ENCODE results near the gene MAMLD1. TPM values are rescaled to one million over a fixed set of nuclear protein-coding genes. Genes with fewer than 3 reads are reported as not detected.
A peak's percentile ranks its signal among the peaks of the same experiment; 100 is the strongest.

MAMLD1 gene
- polyA plus RNA-seq, 1 donor from 2014 or later: 0.80 TPM

DNA sequence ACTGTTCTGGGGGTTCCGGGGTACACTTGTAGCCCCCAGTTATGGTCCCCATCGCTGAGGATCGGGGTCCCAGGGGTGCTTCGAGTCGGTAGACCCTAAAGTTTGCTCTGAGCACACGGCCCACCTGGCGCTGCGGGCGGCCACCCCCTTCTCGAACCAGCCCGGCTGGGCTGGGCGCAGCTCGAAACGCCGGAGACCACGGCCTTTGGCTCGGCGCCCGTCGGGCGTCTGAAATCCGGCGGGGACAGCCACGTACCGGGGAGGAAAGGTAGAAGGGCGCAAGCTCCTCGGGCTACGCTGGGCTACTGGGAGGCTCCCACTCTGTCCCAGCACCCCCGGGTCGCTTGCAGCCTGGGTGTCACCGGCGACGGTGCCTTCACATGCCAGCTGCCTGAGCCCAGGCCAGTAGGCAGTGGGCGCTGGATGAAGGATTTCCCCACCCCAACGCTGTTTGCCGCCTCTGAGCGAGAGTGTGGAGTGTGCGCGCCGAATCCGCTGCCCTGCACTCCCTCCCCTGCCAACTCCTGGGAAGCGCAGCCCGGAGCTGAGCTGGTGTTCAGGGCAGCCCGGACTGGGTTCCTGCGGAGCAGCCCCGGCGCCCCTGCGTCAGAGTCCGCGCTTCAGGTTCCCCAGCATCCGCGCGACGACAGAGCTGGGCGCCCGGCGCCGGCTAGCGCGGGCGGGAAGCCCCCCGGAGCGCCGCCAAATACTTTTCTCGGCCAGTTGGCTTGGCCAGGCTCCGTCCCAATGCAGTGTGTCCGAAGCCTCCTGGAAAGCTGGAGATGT, 637 bp downstream of the MAMLD1 start:
- Mint-ChIP-seq H3K27me3 (peaks cover 4% of the 10 kb centered on the region), H3K36me3 (no peaks in the 10 kb centered on the region), H3K4me1 (peaks cover 0 to 11% (median 7%) of the 10 kb centered on the region in 3 donors), H3K9me3 (no peaks in the 10 kb centered on the region), H3K4me3 (peak overlapping the region; percentile 77 to 88 (median 80)), H3K27ac (no peak overlapping the region)

DNA sequence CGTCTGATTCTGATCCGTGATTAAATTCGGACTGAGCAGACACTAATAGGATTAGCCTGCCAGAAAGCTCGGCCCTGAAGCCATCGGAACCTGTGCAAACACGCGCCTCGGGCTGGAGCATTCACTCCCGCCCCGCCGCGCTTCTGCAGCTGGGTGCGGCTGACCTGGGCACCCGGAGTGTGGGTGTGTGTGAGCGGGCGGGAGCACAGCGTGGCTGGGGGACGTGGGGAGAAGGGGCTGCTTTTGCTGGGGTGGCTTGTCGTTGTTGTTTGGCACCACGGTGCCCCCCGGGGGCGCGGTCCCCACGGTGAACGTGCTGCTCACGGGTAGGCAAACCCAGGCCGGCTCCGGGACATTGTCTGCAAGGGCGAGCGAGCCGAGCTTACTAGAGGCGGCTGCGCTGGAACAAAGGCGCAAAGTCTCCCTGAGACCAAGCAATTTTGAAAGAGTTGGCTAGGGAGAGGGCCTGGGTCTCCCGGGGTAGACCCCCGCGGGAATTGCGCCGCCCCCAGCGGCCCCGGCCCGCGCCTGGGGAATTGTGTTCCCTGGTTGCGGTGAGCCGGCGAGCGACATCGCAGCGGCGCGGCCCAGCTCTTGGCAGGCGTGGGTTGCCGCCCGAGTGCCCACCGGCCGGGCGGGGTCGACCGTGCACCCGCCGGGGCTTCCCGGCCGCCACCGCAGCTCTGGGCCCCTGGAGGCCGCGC, 1.4 kb downstream of the MAMLD1 start:
- Mint-ChIP-seq H3K27me3 (peaks cover 4% of the 10 kb centered on the region), H3K9me3 (no peaks in the 10 kb centered on the region), H3K36me3 (no peaks in the 10 kb centered on the region), H3K4me1 (peaks cover 0 to 11% (median 7%) of the 10 kb centered on the region in 3 donors), H3K4me3 (peak overlapping the region; percentile 77 to 88 (median 80)), H3K27ac (no peak overlapping the region)

DNA sequence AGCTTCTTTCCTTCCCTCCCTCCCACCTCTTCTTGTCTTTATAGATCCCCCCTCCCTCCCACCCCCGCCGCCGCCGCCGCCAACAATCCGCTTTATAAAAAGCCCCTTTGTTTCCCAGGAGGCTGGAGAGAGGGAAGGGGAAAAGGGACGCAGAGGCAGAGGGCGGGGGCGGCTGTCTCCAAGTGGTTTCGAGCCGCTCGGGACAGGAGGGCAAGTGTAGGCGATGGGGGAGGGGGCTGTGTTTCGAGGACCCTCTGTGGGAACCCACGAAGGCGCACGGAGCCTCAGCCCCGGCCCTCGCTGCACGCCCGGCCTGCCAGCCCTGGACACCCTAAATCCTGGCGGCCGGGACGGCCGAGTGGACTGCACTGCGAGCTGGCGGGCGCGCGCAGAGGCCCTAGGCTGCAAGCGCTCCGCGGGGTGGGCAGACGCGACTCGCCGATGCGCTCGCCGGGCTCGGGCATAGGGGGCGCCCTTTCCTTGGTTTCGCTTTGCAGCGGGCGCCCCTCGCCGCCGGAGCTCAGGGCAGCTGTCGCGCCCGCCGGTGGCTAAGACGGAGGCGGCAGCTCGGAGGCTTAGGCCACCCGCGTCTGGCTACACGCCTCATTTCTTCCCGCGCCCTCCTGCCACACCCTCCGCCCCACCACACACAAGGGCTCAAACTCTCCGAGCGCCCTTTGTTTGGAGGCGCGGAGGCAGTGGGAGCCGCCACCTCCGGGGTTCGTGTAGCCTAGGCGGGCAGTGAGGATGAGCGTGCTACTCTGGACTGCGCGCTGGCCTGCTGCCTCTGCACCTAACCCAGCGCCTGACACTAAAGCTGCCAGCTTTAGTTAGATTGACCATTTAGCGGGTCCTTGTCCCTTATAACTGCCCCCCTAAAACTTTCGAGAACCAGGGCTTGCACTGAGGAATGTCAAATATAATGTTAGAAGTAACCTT, 2.2 kb downstream of the MAMLD1 start:
- no peaks in the 10 kb centered on the region for H3K9me3 Mint-ChIP-seq
- peak overlapping the region in 1 of 3 donors; percentile 52 for H3K27ac Mint-ChIP-seq

DNA sequence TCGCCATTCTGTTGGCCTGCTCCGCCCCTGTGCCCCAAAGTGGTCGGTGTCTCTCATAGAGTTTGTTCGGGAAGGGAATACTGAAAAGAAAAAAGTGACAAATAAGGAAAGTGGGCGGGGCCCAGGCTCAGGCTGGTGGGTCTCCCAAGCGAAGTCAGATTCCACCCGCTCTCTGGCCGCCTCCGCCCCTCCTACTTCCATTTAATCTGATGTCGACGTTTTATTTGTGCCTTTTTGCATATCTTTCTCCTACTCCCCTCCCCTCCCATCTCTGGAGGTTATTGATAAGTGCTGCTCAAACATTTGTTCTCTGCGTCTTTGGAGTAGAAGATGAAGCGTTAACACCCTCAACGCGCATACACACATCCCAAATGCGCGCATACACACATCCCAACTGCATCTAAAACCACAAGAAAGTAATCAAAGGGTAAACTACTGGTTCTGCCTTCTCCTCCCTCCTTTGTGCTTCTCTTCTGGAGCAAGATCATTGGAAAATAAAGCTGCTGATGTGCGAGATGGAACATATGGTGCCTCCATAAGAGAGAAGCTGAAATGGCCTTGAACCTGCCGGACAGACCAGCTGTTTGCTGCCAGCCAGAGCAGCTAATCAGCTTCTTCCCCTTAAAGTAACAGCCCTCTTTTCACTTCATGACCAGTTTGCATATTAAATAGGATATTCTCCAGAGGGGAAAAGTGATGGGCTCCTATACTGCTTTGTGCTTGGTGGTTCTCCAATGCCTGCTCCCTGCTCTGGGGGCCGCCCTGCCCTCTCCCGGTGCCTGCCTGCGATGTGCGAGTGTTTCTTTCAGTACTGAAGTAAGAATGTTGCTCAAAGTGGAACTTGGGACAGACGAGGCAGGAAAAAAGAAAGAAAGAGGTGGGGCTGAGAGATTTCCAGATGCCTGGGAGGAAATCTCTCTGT, 3.1 kb downstream of the MAMLD1 start:
- Mint-ChIP-seq H3K4me3 (peak overlapping the region; percentile 69 to 93 (median 86)), H3K27ac (peak overlapping the region in 2 of 3 donors; percentile 8 to 52), H3K27me3 (peaks cover 2% of the 10 kb centered on the region), H3K4me1 (peaks cover 0 to 11% (median 7%) of the 10 kb centered on the region in 3 donors), H3K9me3 (no peaks in the 10 kb centered on the region), H3K36me3 (no peaks in the 10 kb centered on the region)

More for the DNA sequence above, 2.2 kb downstream of the MAMLD1 start:
- peaks cover 0 to 11% (median 7%) of the 10 kb centered on the region in 3 donors for H3K4me1 Mint-ChIP-seq
- H3K4me3 Mint-ChIP-seq: peak overlapping the region; percentile 69 to 93 (median 86)
- H3K36me3 Mint-ChIP-seq: no peaks in the 10 kb centered on the region
- peaks cover 4% of the 10 kb centered on the region for H3K27me3 Mint-ChIP-seq

DNA sequence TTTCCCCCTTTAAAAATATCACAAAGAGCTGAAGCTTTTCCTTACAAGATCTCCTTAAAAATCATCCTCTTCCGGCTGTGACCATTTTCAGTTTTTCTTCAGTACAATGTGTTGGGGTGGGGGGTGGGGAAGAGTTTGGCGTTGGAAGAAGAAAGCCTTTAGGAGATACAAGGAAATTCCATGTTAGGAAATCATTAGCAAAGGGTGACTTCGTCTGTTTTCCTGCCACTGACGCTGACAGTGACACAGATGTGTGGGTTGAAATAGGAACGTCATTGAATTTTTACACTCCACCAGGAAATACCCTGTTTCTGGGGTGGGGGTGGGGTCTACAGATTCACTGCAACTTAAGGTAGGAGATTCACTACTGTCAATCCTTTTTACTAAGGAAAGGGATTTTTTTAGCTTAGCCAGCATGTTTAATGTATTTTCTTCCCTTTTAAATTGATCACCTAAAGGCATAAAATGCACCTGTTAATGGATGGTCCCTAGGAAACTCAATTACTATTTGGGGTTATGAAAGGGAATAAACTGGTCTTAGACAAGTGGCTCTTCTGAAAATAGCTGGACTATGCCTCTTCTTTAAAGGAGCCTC, 3.9 kb downstream of the MAMLD1 start:
- Mint-ChIP-seq H3K4me1 (peaks cover 0 to 9% (median 7%) of the 10 kb centered on the region in 3 donors), H3K27ac (peak overlapping the region in 1 of 3 donors; percentile 8), H3K4me3 (peak overlapping the region in 2 of 4 donors; percentile 69 to 90), H3K27me3 (no peaks in the 10 kb centered on the region), H3K36me3 (no peaks in the 10 kb centered on the region), H3K9me3 (no peaks in the 10 kb centered on the region)

DNA sequence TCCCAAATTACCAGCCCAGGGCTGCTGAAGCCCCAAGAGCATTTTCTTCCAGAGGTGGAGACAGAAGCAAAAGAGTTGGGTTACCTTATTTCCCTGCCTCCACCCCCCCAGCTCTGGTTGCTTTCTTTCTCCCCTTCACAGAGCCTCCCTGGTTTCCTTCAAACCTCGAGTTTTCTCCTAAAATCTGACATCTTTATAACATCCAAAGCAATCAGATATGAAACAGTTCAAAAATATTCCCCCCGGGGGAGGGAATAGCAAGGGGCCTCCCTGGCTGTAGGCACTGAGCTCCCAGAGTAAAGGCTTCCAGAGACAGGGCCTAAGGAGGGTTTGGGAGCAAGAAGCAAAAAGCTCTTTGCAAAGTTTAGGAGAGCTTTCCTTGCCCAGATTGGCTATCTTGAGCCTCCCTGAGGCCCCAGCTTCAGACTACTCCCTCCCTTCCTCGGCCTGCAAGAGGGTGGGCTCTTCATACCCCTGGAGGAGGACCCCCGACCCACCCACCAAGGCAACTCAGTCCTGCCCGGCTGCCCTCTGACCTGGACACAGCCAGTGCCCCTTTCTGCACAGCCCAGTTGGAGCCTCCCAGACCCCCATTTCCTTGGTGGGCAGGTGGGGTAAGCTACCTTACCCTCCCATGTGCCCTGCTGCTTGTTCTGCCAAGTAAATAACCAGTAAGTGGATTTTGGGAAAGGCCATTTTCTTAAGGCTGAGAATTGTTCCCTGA, 7.6 kb downstream of the MAMLD1 start:
- H3K4me1 Mint-ChIP-seq: peaks cover 0 to 9% (median 7%) of the 10 kb centered on the region in 3 donors
- H3K27me3 Mint-ChIP-seq: no peaks in the 10 kb centered on the region
- H3K27ac Mint-ChIP-seq: no peak overlapping the region
- no peaks in the 10 kb centered on the region for H3K9me3 Mint-ChIP-seq
- no peak overlapping the region for H3K4me3 Mint-ChIP-seq
- no peaks in the 10 kb centered on the region for H3K36me3 Mint-ChIP-seq

DNA sequence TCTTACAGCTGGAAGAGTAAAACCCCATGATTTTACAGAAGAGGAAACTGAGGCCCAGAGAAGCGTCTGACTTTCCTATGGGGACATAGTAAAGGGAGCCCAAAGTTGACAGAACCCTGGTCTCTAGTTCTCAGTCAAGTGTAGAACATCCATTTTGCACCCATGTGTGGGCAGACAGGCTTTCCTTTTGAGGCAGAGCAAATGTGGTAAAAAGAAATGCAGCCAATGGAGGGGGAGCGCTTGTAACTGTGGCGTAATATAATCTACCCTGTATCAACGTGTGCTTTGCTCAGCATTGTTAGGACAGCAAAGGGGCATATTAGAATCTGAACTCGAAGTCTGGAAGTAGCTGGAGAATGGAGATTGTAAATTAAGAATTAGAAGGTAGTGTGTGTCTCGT, 8.8 kb downstream of the MAMLD1 start:
- Mint-ChIP-seq H3K4me3 (no peak overlapping the region), H3K27ac (peak overlapping the region in 1 of 3 donors; percentile 28), H3K36me3 (no peaks in the 10 kb centered on the region), H3K9me3 (no peaks in the 10 kb centered on the region), H3K27me3 (no peaks in the 10 kb centered on the region), H3K4me1 (peaks cover 0 to under 1% (median 0%) of the 10 kb centered on the region in 3 donors)

DNA sequence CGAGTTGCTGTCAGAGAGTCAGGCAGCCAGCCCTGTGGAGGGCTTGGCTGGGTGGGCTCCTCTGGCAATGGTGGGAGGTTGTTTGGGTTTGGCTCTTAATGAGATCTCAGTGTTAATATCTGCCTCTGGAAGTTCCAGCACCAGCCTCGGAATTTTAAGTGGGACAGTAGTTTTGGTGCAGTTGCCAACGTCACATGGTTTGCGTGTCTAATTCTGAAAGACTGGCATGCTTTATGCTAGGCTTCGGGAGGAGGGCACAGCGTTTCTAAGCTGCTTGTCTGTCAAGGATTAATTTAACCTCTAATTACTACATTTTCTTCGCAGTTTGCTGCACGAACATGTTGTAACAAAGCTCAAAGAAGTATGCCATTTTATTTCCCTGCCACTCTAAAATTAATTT, 9.2 kb downstream of the MAMLD1 start:
- Mint-ChIP-seq H3K36me3 (no peaks in the 10 kb centered on the region), H3K4me1 (no peaks in the 10 kb centered on the region), H3K9me3 (no peaks in the 10 kb centered on the region), H3K4me3 (no peak overlapping the region), H3K27me3 (no peaks in the 10 kb centered on the region), H3K27ac (peak overlapping the region in 1 of 3 donors; percentile 28)

DNA sequence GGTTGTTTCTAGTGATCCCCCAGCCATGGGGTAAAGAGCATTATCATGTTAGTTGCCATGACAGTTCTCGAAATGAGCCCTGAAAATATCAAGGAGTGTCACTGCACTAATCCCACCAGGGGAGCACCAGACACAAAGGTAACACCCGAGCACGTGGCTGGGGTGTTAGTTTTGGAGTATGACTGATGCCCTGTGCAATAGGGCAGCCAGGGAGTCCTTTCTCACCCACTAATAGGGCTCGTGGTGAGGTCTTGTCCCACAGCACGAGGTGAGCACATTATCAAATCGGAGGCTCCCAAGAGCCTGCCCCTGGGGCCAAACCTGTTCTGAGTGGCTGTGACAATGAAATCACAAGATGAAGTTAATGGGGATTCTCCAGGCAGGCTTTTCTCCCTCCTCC, 9.6 kb downstream of the MAMLD1 start:
- no peak overlapping the region for H3K4me3 Mint-ChIP-seq
- no peaks in the 10 kb centered on the region for H3K4me1 Mint-ChIP-seq
- H3K27me3 Mint-ChIP-seq: no peaks in the 10 kb centered on the region
- no peaks in the 10 kb centered on the region for H3K36me3 Mint-ChIP-seq
- H3K27ac Mint-ChIP-seq: no peak overlapping the region
- no peaks in the 10 kb centered on the region for H3K9me3 Mint-ChIP-seq

DNA sequence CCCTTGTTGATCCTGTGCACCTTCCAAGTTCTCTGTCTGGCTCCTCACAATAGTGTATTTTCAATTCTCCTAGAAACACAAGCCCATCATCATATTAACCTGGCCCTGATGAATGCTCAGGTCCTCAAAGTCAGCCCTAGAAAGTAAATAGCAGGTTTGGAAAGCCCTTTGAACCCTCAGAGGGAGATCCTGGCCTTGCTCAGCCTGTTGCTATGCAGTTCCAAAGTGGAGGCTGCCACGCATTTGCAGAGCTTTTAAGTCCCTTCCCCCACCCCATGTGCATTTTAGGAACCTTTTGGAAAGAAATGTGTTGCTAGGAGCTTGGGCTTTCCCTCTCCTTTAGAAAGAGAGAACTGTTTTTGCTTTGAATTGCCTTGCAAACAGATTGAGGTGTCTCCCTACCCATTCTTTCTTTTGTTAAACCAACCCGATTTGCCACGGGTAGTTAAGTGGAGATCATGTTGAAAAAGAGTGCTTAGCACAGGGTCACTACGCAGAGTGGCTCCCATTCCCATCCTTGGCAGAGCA, 12.2 kb downstream of the MAMLD1 start:
- Mint-ChIP-seq H3K9me3 (no peaks in the 10 kb centered on the region), H3K4me3 (no peak overlapping the region), H3K36me3 (no peaks in the 10 kb centered on the region), H3K27ac (no peak overlapping the region), H3K27me3 (no peaks in the 10 kb centered on the region), H3K4me1 (no peaks in the 10 kb centered on the region)

DNA sequence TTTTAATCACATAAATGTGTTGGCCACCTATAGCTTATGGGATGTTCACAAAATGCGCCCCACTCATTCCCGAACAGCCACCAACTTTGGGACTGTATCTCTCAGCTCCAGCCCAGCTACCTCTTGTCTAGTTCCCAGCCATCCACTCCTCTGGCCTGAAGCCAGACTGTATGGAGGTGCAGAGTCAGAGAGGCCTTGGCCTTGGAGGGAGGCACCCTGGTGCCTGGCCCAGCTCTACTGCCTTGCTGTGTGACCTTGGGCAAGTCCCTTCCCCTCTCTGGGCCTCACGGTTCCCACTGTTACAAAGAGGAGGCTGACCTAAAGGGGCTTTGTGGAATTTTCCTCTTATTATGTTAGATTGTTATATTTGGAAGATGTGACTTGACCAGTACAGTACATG, 13.9 kb downstream of the MAMLD1 start:
- H3K4me3 Mint-ChIP-seq: no peak overlapping the region
- no peaks in the 10 kb centered on the region for H3K36me3 Mint-ChIP-seq
- H3K9me3 Mint-ChIP-seq: no peaks in the 10 kb centered on the region
- H3K27me3 Mint-ChIP-seq: peaks cover 1% of the 10 kb centered on the region
- H3K27ac Mint-ChIP-seq: no peak overlapping the region
- H3K4me1 Mint-ChIP-seq: no peaks in the 10 kb centered on the region

DNA sequence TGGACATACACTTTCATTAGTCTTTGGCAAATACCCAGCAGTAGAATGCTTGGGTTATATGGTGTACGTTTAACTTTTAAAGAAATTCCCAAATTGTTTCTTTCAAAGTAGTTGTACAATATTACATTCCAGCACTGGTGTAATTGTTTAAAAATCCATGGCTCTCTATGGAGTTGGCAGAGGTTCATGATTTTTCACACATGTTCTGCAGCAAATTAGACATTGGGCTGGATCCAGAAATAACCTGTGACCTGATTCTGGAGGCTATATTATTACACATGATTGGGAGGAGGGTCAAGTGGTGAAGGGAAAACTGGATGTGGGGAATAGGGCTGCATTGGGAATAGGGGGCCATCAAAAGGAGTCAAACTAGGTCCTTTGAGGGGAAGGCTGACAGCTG, 41.9 kb downstream of the MAMLD1 start:
- no peak overlapping the region for H3K4me3 Mint-ChIP-seq
- no peaks in the 10 kb centered on the region for H3K36me3 Mint-ChIP-seq
- H3K27ac Mint-ChIP-seq: no peak overlapping the region
- H3K27me3 Mint-ChIP-seq: no peaks in the 10 kb centered on the region
- H3K9me3 Mint-ChIP-seq: peaks cover 0 to 2% (median 0%) of the 10 kb centered on the region in 3 donors
- no peaks in the 10 kb centered on the region for H3K4me1 Mint-ChIP-seq

DNA sequence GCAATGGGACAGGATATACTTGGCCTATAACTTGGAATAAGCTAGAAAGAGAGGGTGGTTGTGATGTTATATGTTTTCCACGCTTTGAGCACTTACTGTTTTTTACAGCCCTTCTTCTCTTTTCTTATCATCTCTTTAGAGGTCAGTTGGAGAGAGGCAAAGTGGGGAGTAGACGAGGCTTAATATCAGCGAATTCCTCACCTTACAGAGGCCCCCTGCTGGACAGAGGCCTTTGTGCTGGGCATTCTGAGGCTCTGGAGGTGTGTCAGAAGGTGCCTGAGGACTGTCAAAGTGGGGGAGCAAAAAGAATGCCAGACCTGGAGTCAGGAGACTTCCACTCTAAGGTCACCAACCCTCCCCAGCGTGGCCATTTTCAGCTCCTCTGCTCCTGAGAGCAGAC, 42.5 kb downstream of the MAMLD1 start:
- H3K4me1 Mint-ChIP-seq: peaks cover 0 to 2% (median 1%) of the 10 kb centered on the region in 3 donors
- peaks cover 0 to 2% (median 0%) of the 10 kb centered on the region in 3 donors for H3K9me3 Mint-ChIP-seq

More for the DNA sequence above, 42.5 kb downstream of the MAMLD1 start:
- Mint-ChIP-seq H3K27me3 (no peaks in the 10 kb centered on the region), H3K4me3 (no peak overlapping the region), H3K36me3 (no peaks in the 10 kb centered on the region), H3K27ac (no peak overlapping the region)
